GM12878 (cell line): ENCODE data around the gene TBC1D10A. TPM values are rescaled to one million over a fixed set of nuclear protein-coding genes. Genes with fewer than 3 reads are reported as not detected.

ENCODE experiments used
- ATAC-seq: fragments of 200-7000 bp; cut with Tn5 transposase; 3 replicates; pipeline ENCODE4 v1.9.1; 2020; ENCODE audit warnings: mild to moderate bottlenecking, moderate library complexity
- BruUV-seq: library from RNA; stranded (reverse); fragments of 400-500 nt; replicated peaks from 2 replicates; lab custom pipeline; 2021; lab: Mats Ljungman, UMichigan
- CTCF ChIA-PET: fragments of 300-600 bp; sonication (Branson Sonifier 250); formaldehyde crosslinking; extraction: SDS; loops from one replicate; lab custom pipeline; 2021; ENCODE audit warnings: inconsistent platforms; lab: Yijun Ruan, JAX
- POLR2A ChIA-PET: fragments of 350-600 bp; formaldehyde crosslinking; extraction: SDS; loops from one replicate; lab custom pipeline; 2021; ENCODE audit warnings: inconsistent platforms; lab: Charles Lee
- RAD21 ChIA-PET: fragments of 300-600 bp; sonication (Branson Sonifier 250); formaldehyde crosslinking; loops from one replicate; lab custom pipeline; 2023; ENCODE audit warnings: antibody characterized with exemption; ENCODE audit not compliant: unreplicated experiment; lab: Charles Lee
- SMC1A ChIA-PET: fragments of 300-600 bp; sonication (Branson Sonifier 250); formaldehyde crosslinking; loops from one replicate; lab custom pipeline; 2023; ENCODE audit not compliant: unreplicated experiment, uncharacterized antibody; lab: Charles Lee
- DNase-seq: peaks from one replicate; pipeline ENCODE4 v3.0.0-alpha.2; 2011; ENCODE audit warnings: low read depth, low spot score
- FAIRE-seq: peaks from 3 replicates; lab custom pipeline; 2011; peaks lifted over from hg19 to GRCh38; lab: Jason Lieb, UNC
- H2AFZ ChIP-seq: 2 replicates; pipeline ENCODE4 v1.6.0; 2011; ENCODE audit warnings: low read depth, low read length, control low read depth; ENCODE audit not compliant: control insufficient read depth
- H3K27ac ChIP-seq: 2 replicates; pipeline ENCODE4 v1.5.1; 2011; ENCODE audit warnings: control low read depth; ENCODE audit not compliant: control insufficient read depth, insufficient read depth
- H3K27me3 ChIP-seq, 2 experiments: replicated peaks in 1 of 2; 2 replicates each; pipeline versions ENCODE4 v1.6.0 to v1.6.1; 2011; ENCODE audit warnings: low read length in 1 of 2; ENCODE audit not compliant: control insufficient read depth in 2 of 2, insufficient read depth in 2 of 2
- H3K36me3 ChIP-seq, 2 experiments: 2 replicates each; pipeline ENCODE4 v1.5.1; 2011; ENCODE audit warnings: low read length in 1 of 2; ENCODE audit not compliant: control insufficient read depth in 2 of 2, insufficient read depth in 2 of 2
- H3K4me1 ChIP-seq: 2 replicates; pipeline ENCODE4 v1.6.1; 2011; ENCODE audit warnings: mild to moderate bottlenecking, low read length, moderate library complexity, mixed read lengths; ENCODE audit not compliant: control insufficient read depth, insufficient read depth
- H3K4me2 ChIP-seq: 2 replicates; pipeline ENCODE4 v1.6.0; 2011; ENCODE audit warnings: control low read depth; ENCODE audit not compliant: control insufficient read depth, insufficient read depth
- H3K4me3 ChIP-seq: fragments of 200-600 bp; sonication (generic); 2 replicates; pipeline ENCODE4 v1.5.1; 2016
- H3K79me2 ChIP-seq: 2 replicates; pipeline ENCODE4 v1.6.0; 2011; ENCODE audit warnings: low read length; ENCODE audit not compliant: control insufficient read depth, insufficient read depth
- H3K9ac ChIP-seq: 2 replicates; pipeline ENCODE4 v1.8.0; 2011; ENCODE audit warnings: low read length, control low read depth, mixed read lengths; ENCODE audit not compliant: control insufficient read depth, insufficient read depth
- H3K9me3 ChIP-seq: replicated peaks from 3 replicates; pipeline ENCODE4 v1.5.1; 2011; ENCODE audit warnings: mild to moderate bottlenecking, low read length; ENCODE audit not compliant: control insufficient read depth, insufficient read depth
- H4K20me1 ChIP-seq: 2 replicates; pipeline ENCODE4 v1.6.0; 2011; ENCODE audit not compliant: control insufficient read depth, insufficient read depth
- CHD4 ChIP-seq: fragments of 200-600 bp; sonication (generic); IDR thresholded peaks from 2 replicates; pipeline ENCODE4 v1.6.1; 2016; ENCODE audit warnings: mild to moderate bottlenecking
- HDGF ChIP-seq: fragments of 450-650 bp; IDR thresholded peaks from 2 replicates; pipeline ENCODE4 v1.6.1; 2016; ENCODE audit warnings: antibody characterized with exemption
- MEF2A ChIP-seq: IDR thresholded peaks from 2 replicates; pipeline ENCODE4 v1.6.1; 2011; ENCODE audit warnings: low read depth, mild to moderate bottlenecking, low read length, moderate library complexity; ENCODE audit not compliant: insufficient read depth
- MEF2B ChIP-seq: fragments of 450-650 bp; IDR thresholded peaks from 2 replicates; pipeline ENCODE4 v1.6.1; 2018; ENCODE audit warnings: mild to moderate bottlenecking, moderate library complexity; ENCODE audit not compliant: partially characterized antibody, poor library complexity, severe bottlenecking
- MYC ChIP-seq: IDR thresholded peaks from 2 replicates; pipeline ENCODE4 v1.6.1; 2011; ENCODE audit warnings: mild to moderate bottlenecking, low read length, moderate library complexity, inconsistent platforms; ENCODE audit not compliant: insufficient read depth, insufficient replicate concordance, insufficient read length, severe bottlenecking
- NR2F1 ChIP-seq: fragments of 450-650 bp; conservative IDR thresholded peaks from 2 replicates; pipeline ENCODE4 v1.6.1; 2017; ENCODE audit warnings: mild to moderate bottlenecking
- POU2F2 ChIP-seq: IDR thresholded peaks from 3 replicates; pipeline ENCODE4 v1.6.1; 2011; ENCODE audit warnings: low read depth, mild to moderate bottlenecking, low read length, borderline replicate concordance
- RAD51 ChIP-seq: fragments of 450-650 bp; IDR thresholded peaks from 2 replicates; pipeline ENCODE4 v1.6.1; 2016; ENCODE audit warnings: moderate library complexity, mild to moderate bottlenecking, inconsistent platforms
- RCOR1 ChIP-seq: conservative IDR thresholded peaks from 2 replicates; pipeline ENCODE4 v1.6.1; 2012; ENCODE audit warnings: low read depth, low read length, improper control_type of control experiment
- ZBTB11 ChIP-seq: fragments of 450-650 bp; formaldehyde crosslinking; IDR thresholded peaks from 2 replicates; pipeline ENCODE4 v1.5.0; 2022; ENCODE audit warnings: mild to moderate bottlenecking, missing genetic modification characterization
- ZBTB40 ChIP-seq: fragments of 450-650 bp; IDR thresholded peaks from 2 replicates; pipeline ENCODE4 v1.6.1; 2016; ENCODE audit warnings: mild to moderate bottlenecking, moderate library complexity, borderline replicate concordance
- ZNF24 ChIP-seq: fragments of 450-650 bp; IDR thresholded peaks from 2 replicates; pipeline ENCODE4 v1.6.1; 2017; ENCODE audit warnings: antibody characterized with exemption, mild to moderate bottlenecking
- WGBS: methylation state at CpG from one replicate; pipeline ENCODE4 v1.1.6; 2016; ENCODE audit warnings: low lambda C conversion rate; ENCODE audit not compliant: insufficient replicate concordance, insufficient coverage; ENCODE audit errors: missing lambda C conversion rate; 5-methylcytosine and 5-hydroxymethylcytosine counted together
- in situ Hi-C: fragments of 300-500 bp; cut with MboI; formaldehyde crosslinking; loops from 9 replicates; pipeline ENCODE4 v1.14.3; 2018; ENCODE audit warnings: mixed read lengths
- intact Hi-C: fragments of 100-400 bp; cut with micrococcal nuclease; formaldehyde crosslinking; loops from one replicate; pipeline ENCODE4 v1.14.2; 2022; ENCODE audit not compliant: unreplicated experiment
- polyA plus RNA-seq, 11 experiments: library from polyadenylated mRNA; depleted of rRNA in 4 of 11; unstranded in 6 of 11; stranded (reverse) in 5 of 11; fragments of >200 nt; fragmentation: Nextera tagmentation in 4 of 11; fragmentation: Illumina TruSeq in 1 of 11; extraction: Ambion mirVana in 4 of 11; extraction: Trizol in 1 of 11; gene quantifications; 1 replicate in 1 of 11; 2 replicates in 10 of 11; pipeline versions ENCODE4 v1.2.1 to v1.2.3, GENCODE V29; 2011 to 2016; ENCODE audit warnings: inconsistent platforms in 2 of 11, missing spikeins in 2 of 11, low read depth in 1 of 11
- total RNA-seq, 4 experiments: library from RNA; depleted of rRNA in 3 of 4; stranded (reverse); fragments of >200 nt in 3 of 4; fragmentation: Illumina TruSeq in 1 of 4; extraction: Trizol in 1 of 4; gene quantifications; 2 replicates each; pipeline versions ENCODE4 v1.2.1 to v1.2.3, GENCODE V29; 2013 to 2021

TBC1D10A gene
- total and polyA plus RNA-seq, 10 of the 15 experiments (the other 5 are each of a cell fraction or from before 2014, with no cell fraction given) = 0.27 to 25.7 (median 15.3) TPM

DNA sequence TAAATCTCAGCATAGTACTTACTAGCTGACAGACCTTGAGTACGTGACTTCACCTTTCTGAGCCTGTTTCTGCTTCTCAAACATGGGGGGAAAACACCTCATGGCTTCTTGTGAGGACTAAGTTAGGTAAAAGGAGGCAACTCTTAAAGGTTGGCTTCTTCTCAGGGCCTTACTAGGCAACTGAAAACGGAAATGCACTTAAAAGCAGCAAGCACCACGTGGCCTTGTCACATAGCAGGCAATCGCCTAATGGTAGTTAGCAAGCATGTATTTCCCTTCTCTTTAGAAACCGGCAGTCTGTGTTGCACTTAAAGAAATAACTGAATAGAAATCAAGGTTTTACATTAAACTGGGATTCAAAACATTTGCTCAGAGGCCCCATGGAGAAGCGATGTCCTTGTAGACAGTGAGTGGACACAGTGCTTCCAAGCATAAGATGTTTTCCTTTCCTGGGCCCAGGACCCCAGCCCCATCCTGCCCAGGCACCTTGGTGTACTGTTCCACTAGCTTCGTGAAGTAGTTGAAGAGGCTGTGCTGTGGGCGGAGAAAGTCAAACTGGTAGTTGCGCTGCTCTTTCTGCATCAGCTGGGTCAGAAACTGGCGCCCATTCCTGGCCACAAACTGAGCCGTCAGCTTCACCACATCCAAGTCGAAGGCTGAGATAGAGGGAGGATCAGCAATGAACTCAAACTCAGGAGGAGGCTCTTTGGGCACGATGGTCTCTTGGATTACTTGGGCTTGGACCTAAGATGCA, 17.9 kb upstream of the TBC1D10A start:
- Histone ChIP-seq H3K27me3 (no peaks in the 10 kb centered on the region), H3K9me3 (no peaks in the 10 kb centered on the region), H3K4me2 (no peak overlapping the region), H3K36me3 (peaks cover 42 to 44% of the 10 kb centered on the region in 2 experiments), H2AFZ (no peak overlapping the region), H3K27ac (no peak overlapping the region), H3K4me1 (peaks cover 13% of the 10 kb centered on the region), H3K9ac (no peak overlapping the region), H4K20me1 (no peaks in the 10 kb centered on the region), H3K79me2 (peaks cover 22% of the 10 kb centered on the region), H3K4me3 (no peak overlapping the region)
- intact Hi-C loops = no loop called here
- RAD21 ChIA-PET = interaction anchor here (1.0 kb wide), 1 partner anchor 57 kb away, joined by 3 read pairs; no protein-coding TSS in a partner anchor
- POLR2A ChIA-PET = interaction anchor here (1.0 kb wide), 1 partner anchor 19 kb away, joined by 3 read pairs; no protein-coding TSS in a partner anchor
- no peak for ATAC-seq
- no TSS peak for BruUV-seq
- CTCF ChIA-PET = interaction anchor here (1.2 kb wide), 1 partner anchor 9 kb away, joined by 3 read pairs; no protein-coding TSS in a partner anchor
- 94% methylated on average over 13 of the region's 13 CpGs for WGBS
- SMC1A ChIA-PET = no interaction called here
- in situ Hi-C loops = no loop called here
- no peak for DNase-seq
- no peak for FAIRE-seq
- TF ChIP-seq MEF2A (no peak), POU2F2 (no peak), ZNF24 (no peak), HDGF (no peak), ZBTB40 (no peak), NR2F1 (no peak), RCOR1 (no peak), CHD4 (no peak), MEF2B (no peak), RAD51 (no peak), MYC (no peak), ZBTB11 (CRISPR knock-in tag) (no peak)
